Measurements from ENCODE around the gene TRANK1. TPM values are rescaled to one million over a fixed set of nuclear protein-coding genes. Genes with fewer than 3 reads are reported as not detected.
"Not testable (repeated sequence)": the region's sequence is repeated elsewhere in the genome, so short reads cannot be mapped to it uniquely, and the experiment has no call there.

Gene TRANK1
- polyA plus RNA-seq, 4 donors = 5.4 to 7.6 (median 6.7) TPM

DNA sequence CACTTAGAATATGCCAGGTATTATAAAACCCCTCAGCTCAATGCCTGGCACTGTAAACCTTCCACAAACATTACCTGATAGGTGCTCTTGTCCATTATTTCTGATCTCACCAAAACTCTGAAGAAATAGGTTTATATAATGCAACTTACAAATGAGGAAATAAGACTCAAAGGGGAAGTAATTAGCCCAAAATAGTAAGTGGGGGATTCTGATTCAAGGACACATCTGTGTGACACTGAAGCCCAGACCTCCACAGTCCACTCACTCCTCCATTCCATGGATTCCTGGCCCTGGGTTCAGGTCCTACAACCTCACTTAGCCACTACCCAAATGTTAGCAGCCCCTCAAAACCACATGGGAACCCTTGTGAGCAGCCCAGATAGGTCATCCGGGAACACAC lies 49.9 kb downstream of the TRANK1 start:
- no peak for DNase-seq (ENCODE audit: low read depth in 4 of 4, low spot score in 2 of 4)

DNA sequence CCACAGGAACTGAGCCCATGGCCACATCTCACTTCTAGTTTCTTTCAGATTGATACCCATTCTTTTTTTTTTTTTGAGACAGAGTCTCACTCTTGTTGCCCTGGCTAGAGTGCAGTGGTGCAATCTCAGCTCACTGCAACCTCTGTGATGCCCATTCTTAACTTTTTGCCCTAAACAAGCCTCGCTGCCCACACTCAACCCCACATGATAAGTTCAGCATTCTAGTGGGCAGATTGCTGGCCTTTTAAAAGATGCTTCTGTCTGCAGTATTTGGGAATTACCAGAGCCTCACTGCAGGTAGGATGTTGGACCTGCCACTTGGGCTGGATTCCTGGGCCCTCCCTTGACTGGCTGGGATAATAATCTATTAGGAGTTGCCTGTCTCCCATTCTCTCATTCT lies 51.0 kb downstream of the TRANK1 start:
- DNase-seq (ENCODE audit: low read depth in 4 of 4, low spot score in 2 of 4) = no peak

DNA sequence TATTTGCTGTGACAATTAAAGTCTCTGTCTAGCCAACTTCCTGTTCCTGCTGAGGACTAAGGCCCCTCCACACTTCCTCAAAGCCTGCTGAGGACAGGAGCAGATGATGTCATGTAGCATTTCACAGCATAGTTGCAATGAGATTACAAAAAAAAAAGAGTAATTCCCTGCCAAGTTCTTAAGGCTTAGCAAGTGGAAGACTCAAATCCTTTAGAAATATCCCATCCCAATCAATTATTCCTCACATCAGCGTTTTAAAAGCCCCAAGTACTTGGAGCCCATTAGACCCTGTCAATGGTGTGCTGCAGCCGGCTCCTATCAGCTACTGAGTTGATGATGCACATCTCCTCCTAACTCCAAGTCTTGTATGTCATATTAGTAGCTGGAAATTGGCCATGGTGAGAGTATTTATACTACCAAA lies 51.7 kb downstream of the TRANK1 start:
- DNase-seq (ENCODE audit: low read depth in 4 of 4, low spot score in 2 of 4) = no peak

DNA sequence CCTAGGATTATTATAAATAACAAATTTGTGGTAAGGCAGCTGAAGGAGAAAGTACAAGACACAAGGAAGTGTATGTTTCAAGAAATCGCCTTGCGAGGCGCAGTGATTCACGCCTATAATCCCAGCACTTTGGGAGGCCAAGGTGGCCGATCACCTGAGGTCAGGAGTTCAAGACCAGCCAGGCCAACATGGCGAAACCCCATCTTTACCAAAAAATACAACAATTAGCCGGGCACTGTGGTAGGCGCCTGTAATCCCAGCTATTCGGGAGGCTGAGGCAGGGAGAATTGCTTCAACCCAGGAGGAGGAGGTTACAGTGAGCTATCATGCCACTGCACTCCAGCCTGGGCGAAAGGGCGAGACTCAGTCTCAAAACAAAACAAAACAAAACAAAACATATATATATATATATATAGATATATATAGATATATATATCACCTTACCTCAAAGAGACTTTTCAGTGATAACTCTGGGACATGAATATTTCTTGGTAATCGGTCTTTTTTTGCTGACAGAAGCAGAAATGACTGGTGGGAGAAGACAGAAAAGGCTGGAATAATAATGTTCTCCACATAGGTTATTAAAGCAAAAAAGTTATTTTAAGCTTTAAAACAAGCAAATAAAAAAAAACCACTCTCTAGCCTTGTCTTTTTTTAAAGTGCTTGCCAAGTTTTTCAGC lies 52.3 kb downstream of the TRANK1 start:
- DNase-seq (ENCODE audit: low read depth in 4 of 4, low spot score in 2 of 4) = no peak

DNA sequence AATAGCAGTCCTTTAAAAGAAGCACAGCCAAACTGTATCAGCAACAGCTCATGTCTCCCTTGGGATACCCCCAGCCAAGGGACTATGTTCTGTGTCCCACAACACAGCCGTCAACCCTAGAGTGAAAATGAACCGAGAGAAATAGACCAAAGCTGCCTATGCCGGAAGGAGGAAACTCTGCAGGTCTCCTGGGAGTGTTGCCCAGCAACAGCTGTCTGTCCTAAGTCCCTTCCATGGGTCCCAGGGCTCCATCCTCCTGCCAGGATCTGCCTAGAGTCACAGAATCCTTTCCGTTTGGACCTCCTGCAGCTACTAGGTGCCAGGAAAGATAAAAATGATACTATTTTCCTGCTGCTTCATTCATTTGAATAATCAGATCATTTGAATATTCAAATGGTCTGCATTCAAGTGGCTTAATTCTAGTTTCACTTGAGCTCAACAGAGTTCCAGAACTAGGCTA lies 53.1 kb downstream of the TRANK1 start:
- DNase-seq (ENCODE audit: low read depth in 4 of 4, low spot score in 2 of 4) = no peak

DNA sequence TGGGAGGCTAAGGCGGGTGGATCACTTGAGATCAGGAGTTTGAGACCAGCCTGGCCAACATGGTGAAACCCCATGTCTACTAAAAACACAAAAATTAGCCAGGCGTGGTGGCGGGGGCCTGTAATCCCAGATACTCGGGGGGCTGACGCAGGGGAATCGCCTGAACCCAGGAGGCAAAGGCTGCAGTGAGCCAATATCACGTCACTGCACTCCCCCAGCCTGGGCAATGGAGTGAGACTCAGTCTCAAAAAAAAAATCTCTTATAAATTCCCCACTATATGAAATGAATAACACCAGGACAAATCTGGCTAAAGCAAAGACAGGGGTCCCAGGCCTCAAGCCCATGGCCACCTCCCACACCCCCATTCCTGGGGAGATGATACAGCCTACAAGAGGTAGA lies 53.8 kb downstream of the TRANK1 start:
- DNase-seq (ENCODE audit: low read depth in 4 of 4, low spot score in 2 of 4) = not testable (repeated sequence)

DNA sequence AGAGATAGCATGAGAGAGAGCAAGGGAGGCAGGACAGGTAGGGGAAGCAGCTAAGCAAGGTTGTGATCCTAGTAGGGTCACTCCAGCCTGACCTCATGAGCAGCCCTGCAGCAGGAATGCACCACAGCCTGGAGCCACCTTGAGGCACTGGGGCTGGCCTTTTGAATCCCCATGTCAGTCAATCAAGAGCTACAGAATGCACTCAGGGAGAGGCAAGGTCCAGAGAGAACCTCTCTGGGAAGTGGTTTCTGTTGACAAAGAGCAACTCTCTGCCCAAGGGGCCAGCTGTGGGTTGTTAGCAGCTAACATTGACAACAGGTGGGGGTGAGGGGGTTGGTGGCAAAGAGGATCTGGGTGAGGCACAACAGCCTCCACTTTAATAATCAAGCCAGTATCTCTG lies 54.6 kb downstream of the TRANK1 start:
- DNase-seq (ENCODE audit: low read depth in 4 of 4, low spot score in 2 of 4) = no peak

DNA sequence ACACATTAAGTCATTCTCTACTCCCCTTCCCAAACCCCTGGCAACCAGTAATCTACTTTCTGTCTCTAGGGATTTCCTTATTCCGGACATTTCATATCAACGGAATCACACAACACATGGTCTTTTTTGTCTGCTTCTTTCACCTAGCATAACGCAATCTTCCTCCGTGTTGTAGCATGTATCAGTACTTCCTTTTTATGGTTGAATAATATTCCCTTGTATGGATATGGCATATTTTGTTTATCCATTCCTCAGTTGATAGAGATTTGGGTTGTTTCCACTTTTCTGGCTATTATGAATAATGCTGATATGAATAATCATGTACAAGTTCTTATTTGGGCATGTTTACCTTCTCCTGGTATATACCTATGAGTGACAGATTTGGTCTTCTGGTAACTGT lies 63.1 kb downstream of the TRANK1 start:
- no peak for DNase-seq (ENCODE audit: low read depth in 4 of 4, low spot score in 2 of 4)

DNA sequence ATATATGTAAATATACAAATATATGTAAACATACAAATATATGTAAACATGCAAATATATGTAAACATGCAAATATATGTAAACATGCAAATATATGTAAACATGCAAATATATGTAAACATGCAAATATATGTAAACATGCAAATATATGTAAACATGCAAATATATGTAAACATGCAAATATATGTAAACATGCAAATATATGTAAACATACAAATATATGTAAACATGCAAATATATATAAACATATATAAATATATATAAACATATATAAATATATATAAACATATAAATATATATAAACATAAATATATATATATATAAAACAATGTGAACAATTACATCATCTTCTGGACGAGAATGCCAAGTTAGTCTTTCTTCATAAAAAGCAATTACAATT lies 65.0 kb downstream of the TRANK1 start:
- not testable (repeated sequence) for DNase-seq (ENCODE audit: low read depth in 4 of 4, low spot score in 2 of 4)

DNA sequence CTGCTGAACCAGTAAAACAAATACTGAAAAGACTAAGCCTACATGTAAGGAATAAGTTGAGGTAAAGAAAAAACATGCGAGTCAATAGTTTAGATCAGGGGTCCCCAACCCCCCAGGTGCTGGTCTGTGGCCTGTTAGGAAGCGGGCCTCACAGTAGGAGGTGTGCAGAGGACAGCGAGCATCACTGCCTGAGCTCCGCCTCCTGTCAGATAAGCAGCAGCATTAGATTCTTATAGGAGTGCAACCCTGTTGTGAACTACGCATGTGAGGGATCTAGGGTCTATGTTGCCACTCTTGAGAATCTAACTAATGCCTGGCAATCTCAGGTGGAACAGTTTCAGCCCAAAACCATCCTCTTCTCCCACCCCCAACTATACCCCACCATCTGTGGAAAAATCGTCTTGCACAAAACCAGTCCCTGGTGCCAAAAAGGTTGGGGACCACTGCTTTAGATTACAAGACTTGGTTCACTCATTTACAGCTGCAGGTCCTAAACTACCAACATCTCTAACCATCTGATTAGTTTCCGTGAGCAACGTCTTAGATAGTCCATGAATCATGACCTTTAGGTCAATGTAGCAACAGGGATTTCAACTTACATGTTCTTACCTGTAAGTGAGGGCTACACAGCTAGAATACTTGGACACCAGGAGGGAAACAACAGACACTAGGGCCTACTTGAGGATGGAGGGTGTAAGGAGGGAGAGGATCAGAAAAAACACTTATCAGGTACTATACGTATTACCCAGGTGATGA lies 66.7 kb downstream of the TRANK1 start:
- DNase-seq (ENCODE audit: low read depth in 4 of 4, low spot score in 2 of 4) = no peak

DNA sequence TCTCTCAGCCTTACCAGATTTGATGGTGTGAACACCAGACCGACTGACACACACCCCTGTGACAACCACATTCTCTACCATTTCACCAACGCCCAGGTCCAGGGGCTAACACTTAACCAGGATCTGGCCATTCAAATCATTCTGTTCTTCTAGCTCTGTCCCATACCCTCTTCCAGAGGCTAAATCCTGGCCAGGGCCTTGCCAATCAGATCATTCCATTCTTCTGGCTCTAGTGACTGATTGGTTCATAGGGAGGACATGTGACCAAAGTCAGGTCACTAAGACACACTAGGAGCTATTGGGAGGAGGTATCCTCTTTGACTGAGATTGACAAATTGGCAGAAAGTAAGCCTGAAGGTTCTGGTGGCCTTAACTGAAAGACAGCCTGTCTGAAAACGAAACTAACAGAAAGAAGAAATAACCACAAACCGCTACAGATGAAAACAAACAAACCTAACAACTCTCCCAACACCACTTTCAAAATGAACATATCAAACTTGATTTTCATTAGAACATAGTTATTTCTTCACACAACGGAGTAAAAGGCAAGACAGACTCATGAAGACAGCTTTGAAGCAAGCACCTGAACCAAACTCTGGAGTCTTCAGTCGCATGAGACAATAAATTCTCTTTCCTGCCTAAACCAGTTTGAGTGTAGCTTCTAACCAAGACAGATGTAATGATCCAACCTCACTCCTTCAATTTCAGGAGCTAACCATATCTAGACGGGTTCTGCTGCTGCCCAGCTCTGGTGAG lies 68.5 kb downstream of the TRANK1 start:
- DNase-seq (ENCODE audit: low read depth in 4 of 4, low spot score in 2 of 4) = no peak

DNA sequence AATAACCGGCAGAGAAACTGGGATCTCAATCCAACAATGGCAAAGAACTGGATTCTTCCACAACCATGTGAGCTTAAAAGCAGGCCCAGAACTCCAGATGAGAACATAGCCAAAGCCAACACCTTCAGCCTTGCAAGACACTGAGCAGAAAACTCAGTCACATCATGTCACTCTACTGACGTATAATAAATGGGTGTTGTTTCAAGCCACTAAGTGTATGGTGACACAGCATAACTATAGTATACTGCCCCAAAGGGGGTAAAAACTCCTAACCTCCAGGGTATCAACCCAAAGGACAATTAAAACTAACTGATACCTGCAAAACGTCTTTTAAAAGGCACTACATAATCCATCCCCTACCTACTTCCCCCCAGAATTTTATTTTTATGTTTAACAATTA lies 69.5 kb downstream of the TRANK1 start:
- DNase-seq (ENCODE audit: low read depth in 4 of 4, low spot score in 2 of 4) = no peak

DNA sequence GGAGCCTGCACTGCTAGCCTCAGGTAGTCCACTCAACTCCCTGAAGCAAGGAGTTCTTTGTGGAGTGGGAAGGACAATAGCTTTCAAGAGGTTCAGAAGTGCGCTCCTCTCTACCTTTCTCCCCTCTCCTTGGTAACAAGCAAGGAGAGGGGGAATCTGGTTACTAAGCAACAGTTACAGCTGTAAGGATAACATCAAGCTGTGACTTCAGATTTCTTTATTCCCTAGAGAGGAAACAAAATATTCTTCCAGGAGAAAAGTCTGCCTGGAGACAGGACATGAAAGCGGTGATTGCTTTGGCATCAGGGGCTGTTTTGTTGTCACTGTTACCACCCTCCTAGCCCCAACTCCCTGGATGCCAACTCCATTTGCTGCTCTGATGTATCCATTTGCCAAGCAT lies 70.4 kb downstream of the TRANK1 start:
- DNase-seq (ENCODE audit: low read depth in 4 of 4, low spot score in 2 of 4) = no peak

DNA sequence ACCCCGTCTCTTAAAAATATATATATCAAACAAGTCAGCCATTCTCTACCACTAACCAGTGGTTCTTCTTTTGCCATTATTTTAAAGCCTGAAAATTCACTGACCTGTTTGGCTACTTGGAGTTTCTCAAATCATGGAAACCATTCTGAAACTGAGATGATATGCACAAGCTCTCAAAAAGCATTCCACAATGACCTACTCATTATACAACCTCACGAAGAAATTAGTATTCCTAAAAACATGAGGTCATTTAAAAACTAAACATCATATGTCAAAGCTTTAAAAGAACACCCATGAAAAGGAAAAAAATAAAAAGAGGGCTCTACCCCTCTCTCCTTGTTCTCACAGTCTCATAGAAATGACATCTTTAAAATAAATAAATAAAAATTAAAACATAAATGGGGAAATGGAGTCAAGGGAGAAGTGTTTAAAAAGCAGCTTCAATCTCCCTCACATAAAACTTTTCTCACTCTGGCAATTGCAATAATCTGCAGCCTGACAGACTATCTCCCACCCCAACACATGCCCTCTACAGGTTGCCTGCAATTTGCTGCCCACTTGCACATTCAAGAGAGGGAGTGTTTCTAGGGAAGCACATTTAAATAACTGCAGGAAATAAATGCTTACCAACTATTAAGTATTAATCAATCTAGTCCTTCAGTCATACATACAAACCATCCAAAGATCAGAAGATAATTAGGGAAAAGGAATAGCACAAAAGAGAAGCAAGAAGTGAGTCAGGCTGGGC lies 73.3 kb downstream of the TRANK1 start:
- no peak for DNase-seq (ENCODE audit: low read depth in 4 of 4, low spot score in 2 of 4)

DNA sequence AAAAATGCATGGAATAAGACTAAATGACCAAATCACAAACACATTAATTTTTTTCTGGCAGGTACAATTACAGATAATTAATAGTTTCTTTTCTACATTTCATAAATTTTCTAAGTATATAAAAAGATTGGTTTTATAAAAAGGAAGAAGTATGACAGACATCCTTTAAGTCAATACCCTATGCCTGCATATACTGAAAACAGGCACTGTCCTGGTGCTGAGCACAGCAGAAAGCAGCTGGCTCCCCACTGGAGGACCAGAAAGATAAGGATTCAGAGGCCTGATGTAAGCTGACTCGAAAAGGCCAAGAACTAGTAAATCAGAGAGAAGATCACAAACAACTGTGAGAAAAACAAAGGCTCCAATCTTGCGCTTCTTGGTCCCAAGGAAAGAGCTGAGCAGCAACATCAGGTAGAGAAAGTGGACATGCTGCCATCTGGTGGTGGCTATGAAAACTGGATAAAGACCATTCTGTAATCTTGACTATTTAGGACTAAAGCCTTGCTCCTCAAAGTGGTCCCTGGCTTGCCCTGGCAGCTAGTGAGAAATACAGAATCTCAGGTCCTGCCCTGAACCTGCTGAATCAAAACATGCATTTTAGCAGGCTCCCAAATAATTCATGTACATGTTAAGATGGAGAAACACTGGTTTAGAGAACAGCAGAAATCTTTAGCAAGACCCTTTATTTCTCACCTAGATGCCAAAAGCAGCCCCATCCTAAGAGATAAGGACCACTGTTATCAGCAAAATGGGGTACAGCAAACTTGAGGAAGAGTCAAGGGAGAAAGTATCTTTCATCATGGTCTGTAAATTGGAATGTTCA lies 76.0 kb downstream of the TRANK1 start:
- peak in 2 of 4 donors; percentile 39 to 53 for DNase-seq (ENCODE audit: low read depth in 4 of 4, low spot score in 2 of 4)

DNA sequence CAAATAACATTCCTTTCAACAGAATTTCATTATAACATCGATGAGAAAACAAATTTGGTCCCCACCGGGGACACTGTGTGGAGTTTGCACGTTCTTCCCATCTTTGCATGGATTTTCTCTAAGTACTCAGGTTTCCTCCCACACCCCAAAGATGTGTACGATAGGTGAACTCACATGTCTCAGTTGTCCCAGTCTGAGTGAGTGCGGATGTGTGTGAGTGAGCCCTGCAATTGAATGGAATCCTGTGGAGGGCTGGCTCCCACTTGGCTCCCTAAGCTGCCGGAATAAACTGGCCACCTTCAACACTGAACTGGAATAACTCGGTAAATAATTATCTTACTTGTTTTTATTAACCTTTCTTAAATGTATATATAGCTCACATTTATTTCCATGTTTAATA lies 77.0 kb downstream of the TRANK1 start:
- no peak for DNase-seq (ENCODE audit: low read depth in 4 of 4, low spot score in 2 of 4)

DNA sequence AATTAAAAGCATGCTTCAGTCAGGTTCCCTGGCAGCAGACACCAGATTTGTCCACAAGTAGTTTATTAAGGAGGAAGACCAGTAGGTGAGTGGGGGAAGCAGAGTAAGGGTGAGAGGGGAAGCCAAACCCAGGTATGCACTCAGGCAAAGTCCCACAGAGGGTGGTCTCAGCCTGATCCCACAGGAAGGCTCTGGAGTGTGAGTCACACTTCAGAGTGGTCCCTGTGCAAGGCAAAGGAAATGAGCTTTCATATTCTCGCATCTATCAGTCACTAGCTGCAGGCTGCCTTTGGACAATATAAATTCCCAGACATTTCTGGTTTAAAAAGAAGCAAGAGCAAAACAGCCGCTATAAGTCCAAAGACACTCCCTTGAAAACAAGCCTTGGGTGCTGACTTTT lies 78.5 kb downstream of the TRANK1 start:
- DNase-seq (ENCODE audit: low read depth in 4 of 4, low spot score in 2 of 4) = no peak

DNA sequence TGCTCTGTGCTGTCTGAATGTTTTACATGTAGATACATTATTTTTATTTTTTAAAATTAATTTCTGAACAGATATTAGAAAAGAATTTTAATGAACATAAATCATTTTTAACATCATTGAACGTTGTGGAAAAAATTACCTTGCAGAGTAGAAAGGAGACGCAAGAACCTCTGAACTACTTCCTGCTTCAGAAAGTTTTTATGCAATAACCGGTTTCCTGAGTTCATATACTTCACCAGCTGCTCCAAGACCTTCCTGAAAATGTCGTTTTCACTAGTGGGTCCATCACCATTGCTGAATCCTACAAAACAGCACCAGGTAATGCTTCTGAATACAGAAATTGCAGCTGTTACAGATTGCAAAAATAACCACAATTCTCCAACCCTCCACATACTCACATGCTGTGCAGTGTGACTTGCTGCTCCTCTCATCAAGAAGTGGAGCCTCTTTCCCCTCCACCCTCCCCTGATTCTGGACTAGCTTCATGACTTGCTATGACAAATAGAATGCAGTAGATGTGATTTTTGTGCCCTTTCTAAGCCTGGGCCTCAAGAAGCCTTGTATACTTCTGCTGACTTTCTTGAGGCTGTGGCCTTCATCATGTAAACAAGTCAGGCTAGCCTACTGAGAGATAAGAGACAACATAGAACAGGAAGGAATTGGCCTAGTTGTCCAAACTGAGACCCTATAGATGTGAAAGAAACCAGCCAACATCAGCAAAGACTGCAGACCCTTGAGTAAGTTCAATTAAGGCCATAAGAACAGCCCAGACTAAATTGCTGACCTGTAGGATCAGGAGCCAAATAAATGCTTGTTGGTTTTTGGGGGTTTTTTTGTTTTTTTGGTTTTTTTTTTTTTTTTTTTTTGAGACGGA lies 80.4 kb downstream of the TRANK1 start:
- DNase-seq (ENCODE audit: low read depth in 4 of 4, low spot score in 2 of 4) = no peak
